ENCODE measurements around the gene TMEM18.
"Not testable (repeated sequence)": the region's sequence is repeated elsewhere in the genome, so short reads cannot be mapped to it uniquely, and the experiment has no call there.

Gene TMEM18

GRCh38 chr2:684913-685312 is 7.7 kb upstream of the TMEM18 start:
- no CpG with 5 or more reads among the region's 2 CpGs for WGBS, 2 donors (ENCODE audit: extremely low coverage in 2 of 2, insufficient read length in 2 of 2, insufficient replicate concordance in 1 of 2)
- H2BK5ac ChIP-seq (ENCODE audit: low read length); H3K79me1 ChIP-seq (ENCODE audit: low read depth, low read length): not testable (repeated sequence)

GRCh38 chr2:682226-682625 is 5.0 kb upstream of the TMEM18 start:
- Histone ChIP-seq H3K18ac (ENCODE audit: low read length) (no peak overlapping the region), H2AFZ (ENCODE audit: low read length) (no peak overlapping the region), H3K36me3 (replicated peaks in 1 of 2; ENCODE audit: control insufficient read depth in 2 of 2, insufficient read depth in 2 of 2, low read length in 2 of 2) (peaks cover 0 to 15% of the 10 kb centered on the region in 2 donors), H3K27me3 (ENCODE audit: control insufficient read depth in 3 of 3, insufficient read depth in 3 of 3, low read depth in 1 of 3, low read length in 3 of 3) (no peaks in the 10 kb centered on the region), H2BK12ac (ENCODE audit: low read length) (no peak overlapping the region), H2BK15ac (ENCODE audit: low read length) (no peak overlapping the region), H2AK5ac (ENCODE audit: low read depth, low read length) (no peak overlapping the region), H3K23ac (ENCODE audit: low read depth, low read length, poor library complexity) (no peak overlapping the region), H3K4me2 (ENCODE audit: insufficient read depth, low read length, poor library complexity, severe bottlenecking) (no peak overlapping the region), H4K8ac (ENCODE audit: low read depth, low read length) (no peak overlapping the region), H3K14ac (ENCODE audit: low read length) (no peak overlapping the region), H4K91ac (ENCODE audit: low read depth, low read length, poor library complexity) (no peak overlapping the region), H2BK120ac (ENCODE audit: low read depth, low read length) (no peak overlapping the region), H3K79me1 (ENCODE audit: low read depth, low read length) (no peaks in the 10 kb centered on the region), H3K4ac (ENCODE audit: low read length) (no peak overlapping the region), H3K27ac (replicated peaks; ENCODE audit: low read length) (no peak overlapping the region), H3K9me3 (replicated peaks in 1 of 2; ENCODE audit: control insufficient read depth in 2 of 2, insufficient read depth in 1 of 2, low read depth in 1 of 2, low read length in 2 of 2) (peaks cover 6 to 38% of the 10 kb centered on the region in 2 donors), H3K4me1 (ENCODE audit: control insufficient read depth in 2 of 2, insufficient read depth in 1 of 2, low read depth in 1 of 2, low read length in 2 of 2) (peaks cover 3 to 4% of the 10 kb centered on the region in 2 donors), H2BK5ac (ENCODE audit: low read length) (no peak overlapping the region), H3K9ac (ENCODE audit: low read depth, low read length, poor library complexity) (no peak overlapping the region), H3K4me3 (ENCODE audit: low read length in 2 of 2) (no peak overlapping the region)
- no peak for DNase-seq (ENCODE audit: low spot score)

More at GRCh38 chr2:684913-685312, 7.7 kb upstream of the TMEM18 start:
- H3K27me3 ChIP-seq (ENCODE audit: control insufficient read depth in 3 of 3, insufficient read depth in 3 of 3, low read depth in 1 of 3, low read length in 3 of 3); H3K14ac ChIP-seq (ENCODE audit: low read length); H3K4me3 ChIP-seq (ENCODE audit: low read length in 2 of 2); H4K91ac ChIP-seq (ENCODE audit: low read depth, low read length, poor library complexity); H3K4me2 ChIP-seq (ENCODE audit: insufficient read depth, low read length, poor library complexity, severe bottlenecking); H3K27ac ChIP-seq (replicated peaks; ENCODE audit: low read length); H4K8ac ChIP-seq (ENCODE audit: low read depth, low read length); H3K4me1 ChIP-seq (ENCODE audit: control insufficient read depth in 2 of 2, insufficient read depth in 1 of 2, low read depth in 1 of 2, low read length in 2 of 2); H2BK12ac ChIP-seq (ENCODE audit: low read length); H3K23ac ChIP-seq (ENCODE audit: low read depth, low read length, poor library complexity); H3K4ac ChIP-seq (ENCODE audit: low read length); H3K18ac ChIP-seq (ENCODE audit: low read length); H2BK120ac ChIP-seq (ENCODE audit: low read depth, low read length); DNase-seq (ENCODE audit: low spot score); H2AFZ ChIP-seq (ENCODE audit: low read length); H2AK5ac ChIP-seq (ENCODE audit: low read depth, low read length); H2BK15ac ChIP-seq (ENCODE audit: low read length); H3K9ac ChIP-seq (ENCODE audit: low read depth, low read length, poor library complexity): not testable (repeated sequence)
- Histone ChIP-seq H3K36me3 (replicated peaks in 1 of 2; ENCODE audit: control insufficient read depth in 2 of 2, insufficient read depth in 2 of 2, low read length in 2 of 2) (peaks cover 0 to 14% of the 10 kb centered on the region in 2 donors), H3K9me3 (replicated peaks in 1 of 2; ENCODE audit: control insufficient read depth in 2 of 2, insufficient read depth in 1 of 2, low read depth in 1 of 2, low read length in 2 of 2) (peaks cover 6 to 43% of the 10 kb centered on the region in 2 donors)

DNA sequence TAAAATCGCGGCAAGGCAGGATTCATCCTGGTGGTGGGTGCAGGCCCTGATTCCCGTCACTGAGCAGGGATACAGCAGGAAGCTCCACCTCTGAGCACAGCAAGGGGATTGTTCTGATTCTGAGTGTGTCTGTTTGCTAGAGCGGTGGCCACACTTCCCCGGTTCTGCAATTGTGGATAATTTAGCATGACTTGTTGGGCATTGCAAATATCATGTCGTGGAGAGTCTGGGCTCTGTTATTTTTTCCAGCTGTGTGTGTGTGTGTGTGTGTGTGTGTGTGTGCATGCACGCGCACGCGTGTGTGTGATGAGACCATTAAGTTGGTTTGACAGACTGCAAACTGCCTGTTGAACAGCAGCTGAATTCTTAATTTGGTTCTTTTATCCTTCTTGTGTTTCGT is 4.1 kb upstream of the TMEM18 start:
- H3K27ac ChIP-seq (replicated peaks; ENCODE audit: low read length): no peak overlapping the region
- H3K14ac ChIP-seq (ENCODE audit: low read length): no peak overlapping the region
- no peak overlapping the region for H2BK15ac ChIP-seq (ENCODE audit: low read length)
- H2AK5ac ChIP-seq (ENCODE audit: low read depth, low read length): no peak overlapping the region
- no peak for DNase-seq (ENCODE audit: low spot score)
- H3K23ac ChIP-seq (ENCODE audit: low read depth, low read length, poor library complexity): no peak overlapping the region
- no peak overlapping the region for H3K4ac ChIP-seq (ENCODE audit: low read length)
- no peak overlapping the region for H4K8ac ChIP-seq (ENCODE audit: low read depth, low read length)
- H3K79me1 ChIP-seq (ENCODE audit: low read depth, low read length): no peaks in the 10 kb centered on the region
- peaks cover 0 to 15% of the 10 kb centered on the region in 2 donors for H3K36me3 ChIP-seq (replicated peaks in 1 of 2; ENCODE audit: control insufficient read depth in 2 of 2, insufficient read depth in 2 of 2, low read length in 2 of 2)
- H3K4me2 ChIP-seq (ENCODE audit: insufficient read depth, low read length, poor library complexity, severe bottlenecking): no peak overlapping the region
- H4K91ac ChIP-seq (ENCODE audit: low read depth, low read length, poor library complexity): no peak overlapping the region
- no peak overlapping the region for H2BK12ac ChIP-seq (ENCODE audit: low read length)
- peaks cover 3 to 4% of the 10 kb centered on the region in 2 donors for H3K4me1 ChIP-seq (ENCODE audit: control insufficient read depth in 2 of 2, insufficient read depth in 1 of 2, low read depth in 1 of 2, low read length in 2 of 2)
- no peaks in the 10 kb centered on the region for H3K27me3 ChIP-seq (ENCODE audit: control insufficient read depth in 3 of 3, insufficient read depth in 3 of 3, low read depth in 1 of 3, low read length in 3 of 3)
- no peak overlapping the region for H3K9ac ChIP-seq (ENCODE audit: low read depth, low read length, poor library complexity)
- no peak overlapping the region for H2BK5ac ChIP-seq (ENCODE audit: low read length)
- H3K9me3 ChIP-seq (replicated peaks in 1 of 2; ENCODE audit: control insufficient read depth in 2 of 2, insufficient read depth in 1 of 2, low read depth in 1 of 2, low read length in 2 of 2): peaks cover 6 to 35% of the 10 kb centered on the region in 2 donors
- H3K4me3 ChIP-seq (ENCODE audit: low read length in 2 of 2): no peak overlapping the region
- no peak overlapping the region for H3K18ac ChIP-seq (ENCODE audit: low read length)
- WGBS, 2 donors (ENCODE audit: extremely low coverage in 2 of 2, insufficient read length in 2 of 2, insufficient replicate concordance in 1 of 2): no CpG with 5 or more reads among the region's 11 CpGs
- no peak overlapping the region for H2AFZ ChIP-seq (ENCODE audit: low read length)
- H2BK120ac ChIP-seq (ENCODE audit: low read depth, low read length): no peak overlapping the region

DNA sequence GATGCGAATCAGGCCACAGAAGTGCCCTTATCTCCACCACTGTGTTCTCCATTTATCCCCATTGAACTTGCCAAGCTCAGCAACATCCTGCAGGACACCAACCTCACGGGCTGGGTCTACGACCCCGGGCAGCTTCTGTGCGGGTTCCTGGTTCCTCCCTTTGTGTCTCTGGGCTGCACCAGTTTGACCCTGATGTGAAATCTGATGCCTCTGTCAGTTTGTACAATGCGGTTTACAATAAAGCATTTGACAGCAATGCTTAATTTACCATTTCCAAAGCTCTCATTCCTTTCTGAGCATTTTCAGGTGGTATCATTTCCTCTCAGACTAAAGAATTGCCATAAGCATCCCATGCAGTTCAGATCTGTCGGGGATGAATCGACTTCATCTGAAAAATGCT is 3.3 kb upstream of the TMEM18 start:
- no peak overlapping the region for H3K27ac ChIP-seq (replicated peaks; ENCODE audit: low read length)
- WGBS, 2 donors (ENCODE audit: extremely low coverage in 2 of 2, insufficient read length in 2 of 2, insufficient replicate concordance in 1 of 2): no CpG with 5 or more reads among the region's 8 CpGs

More for the DNA sequence above, 3.3 kb upstream of the TMEM18 start:
- H2BK120ac ChIP-seq (ENCODE audit: low read depth, low read length): no peak overlapping the region
- H2BK5ac ChIP-seq (ENCODE audit: low read length): no peak overlapping the region
- peaks cover 2% of the 10 kb centered on the region for H3K79me1 ChIP-seq (ENCODE audit: low read depth, low read length)
- H3K18ac ChIP-seq (ENCODE audit: low read length): no peak overlapping the region
- no peak overlapping the region for H2BK12ac ChIP-seq (ENCODE audit: low read length)
- no peak overlapping the region for H3K4me2 ChIP-seq (ENCODE audit: insufficient read depth, low read length, poor library complexity, severe bottlenecking)
- H4K8ac ChIP-seq (ENCODE audit: low read depth, low read length): no peak overlapping the region
- H3K36me3 ChIP-seq (replicated peaks in 1 of 2; ENCODE audit: control insufficient read depth in 2 of 2, insufficient read depth in 2 of 2, low read length in 2 of 2): peaks cover 0 to 17% of the 10 kb centered on the region in 2 donors
- no peak overlapping the region for H3K4me3 ChIP-seq (ENCODE audit: low read length in 2 of 2)
- H3K23ac ChIP-seq (ENCODE audit: low read depth, low read length, poor library complexity): no peak overlapping the region
- no peak for DNase-seq (ENCODE audit: low spot score)
- no peak overlapping the region for H2AFZ ChIP-seq (ENCODE audit: low read length)
- H3K9ac ChIP-seq (ENCODE audit: low read depth, low read length, poor library complexity): no peak overlapping the region
- peaks cover 3 to 8% of the 10 kb centered on the region in 2 donors for H3K4me1 ChIP-seq (ENCODE audit: control insufficient read depth in 2 of 2, insufficient read depth in 1 of 2, low read depth in 1 of 2, low read length in 2 of 2)
- H3K14ac ChIP-seq (ENCODE audit: low read length): no peak overlapping the region
- H2AK5ac ChIP-seq (ENCODE audit: low read depth, low read length): no peak overlapping the region
- H2BK15ac ChIP-seq (ENCODE audit: low read length): no peak overlapping the region
- H3K27me3 ChIP-seq (ENCODE audit: control insufficient read depth in 3 of 3, insufficient read depth in 3 of 3, low read depth in 1 of 3, low read length in 3 of 3): no peaks in the 10 kb centered on the region
- no peak overlapping the region for H4K91ac ChIP-seq (ENCODE audit: low read depth, low read length, poor library complexity)
- H3K4ac ChIP-seq (ENCODE audit: low read length): no peak overlapping the region
- H3K9me3 ChIP-seq (replicated peaks in 1 of 2; ENCODE audit: control insufficient read depth in 2 of 2, insufficient read depth in 1 of 2, low read depth in 1 of 2, low read length in 2 of 2): peaks cover 0 to 27% of the 10 kb centered on the region in 2 donors

All from neuronal stem cell (in vitro differentiated cells).